GM13977 (cell line): ENCODE results near the gene TEAD1.

Source experiments
- DNase-seq: peaks from one replicate; pipeline ENCODE4 v3.0.0; 2012; ENCODE audit warnings: low spot score
- CTCF ChIP-seq: IDR thresholded peaks from 2 replicates; pipeline ENCODE4 v1.5.1; 2012; ENCODE audit warnings: mild to moderate bottlenecking, control low read depth; ENCODE audit not compliant: insufficient read depth; ENCODE audit errors: extremely low read depth, missing control alignments
- in situ Hi-C: fragments of 300-500 bp; cut with MboI; formaldehyde crosslinking; loops from one replicate; pipeline ENCODE4 v1.12.0; 2022; ENCODE audit warnings: low sequenced_read_pairs, low pct_unique_long_range_greater_than_20kb, mixed read lengths, inconsistent platforms; ENCODE audit not compliant: unreplicated experiment

TEAD1 gene

GRCh38 chr11:12886508-12886907 is 212.3 kb downstream of the TEAD1 start:
- DNase-seq = no peak
- in situ Hi-C loops = loop anchor here (25.0 kb wide), 2 partner anchors 274 to 549 kb away; no protein-coding TSS in a partner anchor
- no peak for TF ChIP-seq CTCF

GRCh38 chr11:12888525-12889158 is 214.4 kb downstream of the TEAD1 start:
- TF ChIP-seq CTCF = peak; percentile 83
- in situ Hi-C loops = loop anchor here (25.0 kb wide), 2 partner anchors 276 to 551 kb away; no protein-coding TSS in a partner anchor
- peak; percentile 73 for DNase-seq

- in situ Hi-C loops = loop anchor here (25.0 kb wide), 2 partner anchors 277 to 552 kb away; no protein-coding TSS in a partner anchor
- no peak for TF ChIP-seq CTCF
- DNase-seq = no peak
These were observed 215.0 kb downstream of the TEAD1 start for GRCh38 chr11:12889243-12889642.

- no peak for TF ChIP-seq CTCF
- DNase-seq = no peak
- in situ Hi-C loops = loop anchor here (25.0 kb wide), 2 partner anchors 278 to 553 kb away; no protein-coding TSS in a partner anchor
These were observed 216.3 kb downstream of the TEAD1 start for GRCh38 chr11:12890476-12890875.

- peak; percentile 45 for DNase-seq
- in situ Hi-C loops = loop anchor here (25.0 kb wide), 2 partner anchors 282 to 557 kb away; no protein-coding TSS in a partner anchor
- peak; percentile 70 for TF ChIP-seq CTCF
These were observed 219.8 kb downstream of the TEAD1 start for GRCh38 chr11:12893787-12894672.

- no peak for TF ChIP-seq CTCF
- in situ Hi-C loops = loop anchor here (25.0 kb wide), 2 partner anchors 285 to 560 kb away; no protein-coding TSS in a partner anchor
- no peak for DNase-seq
These were observed 223.2 kb downstream of the TEAD1 start for GRCh38 chr11:12897390-12897789.
